WERI-Rb-1 (cell line): ENCODE data around the gene XAB2.

Experiments
- DNase-seq: peaks from one replicate; pipeline ENCODE4 v3.0.0-alpha.2; 2020
- H3K27ac ChIP-seq: fragments of 250-450 bp; sonication (Bioruptor Pico); 2 replicates; pipeline ENCODE4 v1.5.1; 2020; ENCODE audit warnings: mild to moderate bottlenecking, moderate library complexity
- H3K27me3 ChIP-seq: fragments of 250-450 bp; sonication (Bioruptor Pico); 2 replicates; pipeline ENCODE4 v1.5.1; 2021; ENCODE audit warnings: mild to moderate bottlenecking, low read depth, moderate library complexity; ENCODE audit not compliant: insufficient read depth, severe bottlenecking
- H3K36me3 ChIP-seq: fragments of 250-450 bp; sonication (Bioruptor Pico); 2 replicates; pipeline ENCODE4 v1.5.1; 2020; ENCODE audit warnings: mild to moderate bottlenecking, moderate library complexity
- H3K4me3 ChIP-seq: 2 replicates; pipeline ENCODE4 v1.5.1; 2011; ENCODE audit warnings: low read depth, mild to moderate bottlenecking, control low read depth, low read length
- H3K9me3 ChIP-seq: fragments of 250-450 bp; sonication (Bioruptor Pico); 2 replicates; pipeline ENCODE4 v1.5.1; 2021; ENCODE audit warnings: mild to moderate bottlenecking, moderate library complexity; ENCODE audit not compliant: severe bottlenecking
- TF ChIP-seq, protein P1 (sequence below): IDR thresholded peaks from 2 replicates; pipeline ENCODE4 v1.5.1; 2011; ENCODE audit warnings: low read depth, mild to moderate bottlenecking, control low read depth, inconsistent platforms, low read length

The XAB2 gene

DNA sequence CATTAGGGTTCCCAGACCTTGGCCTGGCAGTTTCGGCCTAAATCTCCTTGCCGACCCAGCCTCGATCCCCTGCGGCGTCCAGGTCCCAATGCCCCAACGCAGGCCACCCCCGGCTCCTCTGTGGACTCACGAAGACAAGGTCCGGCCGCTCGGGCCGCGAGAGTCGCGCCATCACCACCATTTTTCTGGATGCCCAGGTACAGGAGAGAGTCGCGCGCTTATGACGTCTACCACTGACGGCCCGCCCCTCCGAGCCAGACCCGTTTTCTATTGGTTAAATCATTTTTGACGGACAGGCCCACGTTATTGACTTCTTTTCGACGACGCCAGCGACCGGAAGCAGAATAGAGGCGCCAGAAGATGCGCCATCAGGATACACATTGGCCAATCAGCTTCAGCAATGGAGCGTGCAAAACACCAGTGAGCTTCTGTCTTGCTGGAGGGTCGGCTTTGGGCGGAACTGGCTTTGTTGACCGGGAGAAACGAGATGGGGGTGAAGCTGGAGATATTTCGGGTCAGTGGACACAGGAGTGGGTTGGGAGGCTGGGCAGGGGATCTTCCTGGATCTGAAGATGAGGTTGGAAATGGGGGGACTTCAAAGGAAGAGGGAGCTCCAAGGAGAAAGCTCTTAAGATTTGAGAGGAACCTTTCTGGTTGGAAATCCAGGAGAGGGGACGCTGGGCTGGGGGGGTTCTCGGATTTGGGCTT, at the start of gene XAB2, which contains the start of gene PET100:
XAB2 (minus strand) TSS at position 199 of the 708 bp plus-strand sequence; CDS start at position 181, 18 bp downstream.
PET100 (plus strand) TSS at position 447 of the 708 bp plus-strand sequence; CDS start at position 488, 41 bp downstream.
- Histone ChIP-seq H3K4me3 (peak within 1 kb of the TSS; percentile 92), H3K36me3 (peaks cover 33% of the 10 kb centered on the region), H3K9me3 (no peaks in the 10 kb centered on the region), H3K27me3 (no peaks in the 10 kb centered on the region), H3K27ac (peak within 1 kb of the TSS; percentile 93)
- TF ChIP-seq, protein P1, sequence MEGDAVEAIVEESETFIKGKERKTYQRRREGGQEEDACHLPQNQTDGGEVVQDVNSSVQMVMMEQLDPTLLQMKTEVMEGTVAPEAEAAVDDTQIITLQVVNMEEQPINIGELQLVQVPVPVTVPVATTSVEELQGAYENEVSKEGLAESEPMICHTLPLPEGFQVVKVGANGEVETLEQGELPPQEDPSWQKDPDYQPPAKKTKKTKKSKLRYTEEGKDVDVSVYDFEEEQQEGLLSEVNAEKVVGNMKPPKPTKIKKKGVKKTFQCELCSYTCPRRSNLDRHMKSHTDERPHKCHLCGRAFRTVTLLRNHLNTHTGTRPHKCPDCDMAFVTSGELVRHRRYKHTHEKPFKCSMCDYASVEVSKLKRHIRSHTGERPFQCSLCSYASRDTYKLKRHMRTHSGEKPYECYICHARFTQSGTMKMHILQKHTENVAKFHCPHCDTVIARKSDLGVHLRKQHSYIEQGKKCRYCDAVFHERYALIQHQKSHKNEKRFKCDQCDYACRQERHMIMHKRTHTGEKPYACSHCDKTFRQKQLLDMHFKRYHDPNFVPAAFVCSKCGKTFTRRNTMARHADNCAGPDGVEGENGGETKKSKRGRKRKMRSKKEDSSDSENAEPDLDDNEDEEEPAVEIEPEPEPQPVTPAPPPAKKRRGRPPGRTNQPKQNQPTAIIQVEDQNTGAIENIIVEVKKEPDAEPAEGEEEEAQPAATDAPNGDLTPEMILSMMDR: no peak
- peak; percentile 96 for DNase-seq

GRCh38 chr19:7677669-7678311, 48.4 kb upstream of the XAB2 start:
- Histone ChIP-seq H3K36me3 (peaks cover 6% of the 10 kb centered on the region), H3K27ac (no peak overlapping the region), H3K9me3 (peaks cover 8% of the 10 kb centered on the region), H3K27me3 (no peaks in the 10 kb centered on the region), H3K4me3 (no peak overlapping the region)
- no peak for DNase-seq
- TF ChIP-seq, protein P1: peak; percentile 22; the same call in 1 of the 2 replicates

DNA sequence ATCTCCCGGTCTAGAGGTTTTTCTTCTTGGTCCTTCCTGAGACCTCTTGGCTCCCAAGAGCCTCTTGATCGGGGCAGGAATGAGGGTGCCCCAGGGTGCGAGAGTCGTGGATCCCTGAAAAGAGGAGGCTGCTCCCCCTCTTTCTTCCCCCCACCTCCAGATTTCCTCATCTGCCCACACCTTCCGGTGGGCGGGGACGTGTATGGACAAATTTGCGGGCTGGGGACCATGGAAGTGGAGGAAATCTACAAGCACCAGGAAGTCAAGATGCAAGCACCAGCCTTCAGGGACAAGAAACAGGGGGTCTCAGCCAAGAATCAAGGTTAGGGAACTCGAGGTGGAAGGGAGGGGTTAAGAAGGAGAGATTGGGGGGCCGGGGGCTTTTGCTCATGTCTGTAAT, 47.5 kb upstream of the XAB2 start, which contains the start of gene MCEMP1:
MCEMP1 (plus strand) TSS at position 237 of the 400 bp plus-strand sequence; CDS start at position 268, 31 bp downstream.
- TF ChIP-seq, protein P1: no peak
- no peak within 1 kb of the TSS for H3K27ac ChIP-seq
- H3K4me3 ChIP-seq: no peak within 1 kb of the TSS
- H3K36me3 ChIP-seq: no peaks in the 10 kb centered on the region
- no peak for DNase-seq
- H3K27me3 ChIP-seq: no peaks in the 10 kb centered on the region
- peaks cover 8% of the 10 kb centered on the region for H3K9me3 ChIP-seq

- Histone ChIP-seq H3K27ac (no peak overlapping the region), H3K27me3 (no peaks in the 10 kb centered on the region), H3K36me3 (no peaks in the 10 kb centered on the region), H3K9me3 (peaks cover 8% of the 10 kb centered on the region), H3K4me3 (no peak overlapping the region)
- TF ChIP-seq, protein P1: no peak
- DNase-seq: no peak
These were observed 47.0 kb upstream of the XAB2 start for GRCh38 chr19:7676376-7676775.

GRCh38 chr19:7674010-7675005, 45.0 kb upstream of the XAB2 start:
- Histone ChIP-seq H3K27ac (peak overlapping the region; percentile 24; the same call in 1 of the 2 replicates), H3K27me3 (no peaks in the 10 kb centered on the region), H3K9me3 (peaks cover 8% of the 10 kb centered on the region), H3K4me3 (no peak overlapping the region), H3K36me3 (no peaks in the 10 kb centered on the region)
- TF ChIP-seq, protein P1: no peak
- DNase-seq: peak; percentile 67
